ENCODE measurements around the gene ALOX12B. TPM values are rescaled to one million over a fixed set of nuclear protein-coding genes. Genes with fewer than 3 reads are reported as not detected.
A peak's percentile ranks its signal among the peaks of the same experiment; 100 is the strongest.

Gene ALOX12B
- total RNA-seq, 5 donors from 2014 or later (not counting 1 experiment from before 2014, with no cell fraction given), result 0.63 to 1.1 (median 0.81) TPM; not detected in 1

DNA sequence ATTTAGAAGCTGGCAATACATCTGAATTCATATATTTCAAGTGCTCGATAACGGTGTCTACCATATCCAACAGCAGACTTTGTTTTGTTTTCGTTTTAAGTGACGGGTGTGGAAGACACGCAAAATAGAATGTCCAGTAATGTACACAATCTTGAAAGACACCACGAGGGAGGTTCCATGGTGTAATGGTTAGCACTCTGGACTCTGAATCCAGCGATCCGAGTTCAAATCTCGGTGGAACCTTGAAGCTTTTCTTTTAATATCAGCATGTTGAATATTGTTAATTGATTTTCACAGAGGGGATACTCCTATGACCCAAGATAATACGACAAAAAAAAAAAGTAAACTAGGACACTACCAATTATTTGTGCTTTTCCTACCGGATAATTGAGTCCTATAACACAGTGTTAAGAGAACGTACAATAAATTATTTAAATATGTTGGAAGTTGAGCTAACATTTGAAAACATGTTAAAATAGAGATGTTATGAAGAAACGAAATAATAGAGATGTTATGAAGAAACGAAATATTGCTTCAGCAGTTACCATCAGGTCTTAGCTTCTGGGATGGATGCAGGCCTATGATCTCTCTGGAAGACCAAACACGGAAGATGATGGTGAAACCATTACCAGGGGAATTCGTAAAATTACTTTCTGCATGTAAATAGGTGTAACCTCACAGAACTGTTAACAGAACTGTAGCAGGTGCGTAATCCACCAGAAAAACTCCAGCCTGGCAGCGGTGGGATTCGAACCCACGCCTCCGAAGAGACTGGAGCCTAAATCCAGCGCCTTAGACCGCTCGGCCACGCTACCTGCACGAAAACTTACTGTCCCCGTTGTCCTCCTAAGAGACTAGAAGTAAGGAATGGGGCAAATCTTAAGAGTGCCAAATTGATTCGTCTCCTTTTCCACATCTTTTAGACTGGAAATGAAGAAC, 32.3 kb upstream of the ALOX12B start:
- H3K9me3 ChIP-seq, result no peaks in the 10 kb centered on the region
- H3K36me3 Mint-ChIP-seq, result no peaks in the 10 kb centered on the region
- no peaks in the 10 kb centered on the region for H3K36me3 ChIP-seq (ENCODE audit: control insufficient read depth in 2 of 2, extremely low read depth in 1 of 2, insufficient read depth in 1 of 2, low read length in 1 of 2)
- peak overlapping the region; percentile 51 for H3K27ac ChIP-seq (ENCODE audit: low read length)
- DNase-seq (peak; percentile 61 to 95 (median 77)), ATAC-seq (replicated peaks in 1 of 4) (peak; percentile 37 to 61 (median 46))
- H3K4me1 ChIP-seq (ENCODE audit: control insufficient read depth in 1 of 2, extremely low read depth in 1 of 2, insufficient read depth in 2 of 2, low read length in 2 of 2), result peaks cover 52 to 71% of the 10 kb centered on the region in 2 experiments
- peaks cover 63 to 71% (median 69%) of the 10 kb centered on the region in 3 donors for H3K4me1 Mint-ChIP-seq
- no peaks in the 10 kb centered on the region for H3K9me3 Mint-ChIP-seq
- peaks cover 28 to 70% of the 10 kb centered on the region in 2 donors for H3K27me3 Mint-ChIP-seq
- POLR2A ChIA-PET, result interaction anchor here (0.6 to 2.2 kb wide), 11 partner anchors 21 to 1478 kb away, joined by 3 to 12 read pairs (median 4); no protein-coding TSS in a partner anchor
- 0% methylated on average over 6 of the region's 28 CpGs for whole genome bisulfite sequencing (ENCODE audit: insufficient coverage)
- CTCF ChIA-PET, result interaction anchor here (0.5 to 2.7 kb wide), 31 partner anchors 9 to 411 kb away, joined by 3 to 27 read pairs (median 6); partner anchors contain the start of genes BORCS6 (in 1 of the 2), CHD3 (in 1 of the 2), CTC1 (in 1 of the 2) and NDEL1 (in 1 of the 2)
- H3K27me3 ChIP-seq (replicated peaks in 1 of 2; ENCODE audit: control insufficient read depth in 2 of 2, extremely low read depth in 1 of 2, insufficient read depth in 2 of 2, low read length in 1 of 2), result peaks cover 8 to 75% of the 10 kb centered on the region in 2 experiments
- H3K4me3 ChIP-seq (ENCODE audit: control insufficient read depth in 1 of 2, extremely low read depth in 1 of 2, low read length in 1 of 2), result peak overlapping the region; percentile 73 to 99
- H3K27ac Mint-ChIP-seq, result peak overlapping the region; percentile 89
- peak overlapping the region; percentile 83 to 91 (median 88) for H3K4me3 Mint-ChIP-seq

DNA sequence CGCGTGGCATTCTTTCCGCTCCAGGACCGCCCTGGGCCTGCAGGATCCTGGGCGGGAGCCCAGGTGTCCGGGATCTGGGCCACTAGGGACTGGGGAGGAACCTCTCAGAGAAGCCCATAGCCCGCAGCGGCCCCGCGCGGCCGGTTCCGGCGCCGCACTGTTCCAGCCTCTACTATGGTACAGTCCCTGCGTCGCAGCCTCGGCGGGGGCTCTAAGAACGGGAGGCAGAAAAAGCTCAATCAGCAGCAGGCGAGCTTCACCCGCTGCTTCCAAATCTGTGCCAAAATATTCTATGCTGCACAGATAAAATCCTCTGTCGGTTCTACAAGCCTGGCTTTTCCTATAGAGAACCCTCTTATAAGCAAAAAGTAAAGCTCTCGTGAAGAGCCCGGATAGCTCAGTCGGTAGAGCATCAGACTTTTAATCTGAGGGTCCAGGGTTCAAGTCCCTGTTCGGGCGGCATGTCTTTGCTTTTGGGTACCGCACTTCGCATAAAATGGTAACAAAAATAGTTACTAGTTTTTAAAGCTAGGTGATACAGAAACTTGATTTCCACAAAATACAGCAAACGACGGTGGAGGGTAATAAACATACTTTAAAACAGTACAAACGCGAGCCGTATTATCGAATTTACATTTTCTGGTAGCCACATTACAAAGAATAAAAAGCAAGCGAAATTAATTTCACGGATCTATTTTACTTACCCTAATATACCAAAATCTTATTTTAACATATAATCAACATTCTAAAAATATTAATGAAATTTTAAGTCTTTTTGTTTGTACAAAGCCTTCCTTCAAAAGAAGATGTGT, 31.5 kb upstream of the ALOX12B start:
- H3K9me3 Mint-ChIP-seq, result no peaks in the 10 kb centered on the region
- POLR2A ChIA-PET, result interaction anchor here (0.6 to 2.2 kb wide), 10 partner anchors 22 to 1477 kb away, joined by 3 to 12 read pairs (median 3); partner anchors contain the start of gene AURKB (in 1 of the 2)
- CTCF ChIA-PET, result interaction anchor here (0.6 to 2.7 kb wide), 36 partner anchors 8 to 1070 kb away, joined by 3 to 27 read pairs (median 5); partner anchors contain the start of genes BORCS6 (in 1 of the 2), CHD3 (in 1 of the 2), CTC1 (in 1 of the 2) and NDEL1 (in 1 of the 2)

DNA sequence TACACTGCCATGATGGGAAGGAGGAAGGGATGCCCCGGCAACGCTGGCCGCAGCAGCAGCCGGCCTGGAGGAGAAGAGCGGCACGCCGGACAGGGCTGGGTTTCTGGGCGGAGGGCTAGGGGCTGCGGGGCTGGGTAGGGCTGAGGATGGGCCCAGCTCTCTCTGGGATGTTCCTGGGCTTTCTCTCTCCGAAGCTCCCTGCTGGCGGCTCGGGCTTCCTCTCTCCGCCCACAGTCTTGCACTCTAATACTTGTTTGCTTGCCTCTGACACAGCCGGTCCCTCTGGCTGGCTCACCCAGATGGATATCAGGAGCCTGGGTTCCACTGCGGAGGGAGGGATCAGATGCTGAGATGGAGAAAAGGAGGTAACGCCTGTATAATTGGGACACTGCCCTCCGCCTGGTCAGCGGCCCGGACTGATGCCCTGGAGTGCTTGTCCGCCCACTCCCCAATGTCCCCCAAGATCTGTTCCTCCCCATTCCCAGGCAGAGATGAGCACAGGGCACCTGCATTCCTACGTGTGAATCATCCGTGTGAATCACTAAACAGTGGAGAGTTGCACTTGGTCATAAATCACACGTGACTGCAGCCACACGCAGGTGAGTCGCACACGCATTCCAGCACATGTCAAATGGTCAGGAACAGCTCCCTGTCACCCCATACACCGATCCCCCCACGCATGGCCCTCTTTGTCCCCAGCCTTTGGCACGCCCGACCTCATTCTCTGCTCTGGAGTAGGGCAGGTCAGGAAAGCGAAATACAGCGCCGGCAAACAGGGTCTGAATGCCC, 30.7 kb upstream of the ALOX12B start, which contains the start of gene ALOXE3:
ALOXE3 (minus strand) TSS at position 535 of the 789 bp plus-strand sequence; CDS start at position 11, 524 bp downstream.
- H3K4me3 ChIP-seq (ENCODE audit: control insufficient read depth in 1 of 2, extremely low read depth in 1 of 2, low read length in 1 of 2), result peak within 1 kb of the TSS; percentile 73 to 99
- ATAC-seq (replicated peaks in 1 of 4), result peak in 3 of 4 experiments; percentile 1 to 4 (median 3)

More for the DNA sequence above, 31.5 kb upstream of the ALOX12B start:
- peak overlapping the region; percentile 51 for H3K27ac ChIP-seq (ENCODE audit: low read length)
- Mint-ChIP-seq H3K27ac (peak overlapping the region; percentile 95), H3K4me1 (peaks cover 54 to 62% (median 60%) of the 10 kb centered on the region in 3 donors), H3K4me3 (peak overlapping the region; percentile 88 to 91 (median 89)), H3K27me3 (peaks cover 37 to 69% of the 10 kb centered on the region in 2 donors), H3K36me3 (no peaks in the 10 kb centered on the region)
- under 1% methylated on average over 33 of the region's 38 CpGs for WGBS (ENCODE audit: insufficient coverage)
- H3K36me3 ChIP-seq (ENCODE audit: control insufficient read depth in 2 of 2, extremely low read depth in 1 of 2, insufficient read depth in 1 of 2, low read length in 1 of 2), result no peaks in the 10 kb centered on the region
- peaks cover 44 to 62% of the 10 kb centered on the region in 2 experiments for H3K4me1 ChIP-seq (ENCODE audit: control insufficient read depth in 1 of 2, extremely low read depth in 1 of 2, insufficient read depth in 2 of 2, low read length in 2 of 2)
- ATAC-seq (replicated peaks in 1 of 4), result peak; percentile 66 to 77 (median 72)
- peak; percentile 64 to 89 (median 80) for DNase-seq
- peak overlapping the region; percentile 73 to 99 for H3K4me3 ChIP-seq (ENCODE audit: control insufficient read depth in 1 of 2, extremely low read depth in 1 of 2, low read length in 1 of 2)
- no peaks in the 10 kb centered on the region for H3K9me3 ChIP-seq
- peaks cover 8 to 75% of the 10 kb centered on the region in 2 experiments for H3K27me3 ChIP-seq (replicated peaks in 1 of 2; ENCODE audit: control insufficient read depth in 2 of 2, extremely low read depth in 1 of 2, insufficient read depth in 2 of 2, low read length in 1 of 2)

GRCh38 chr17:8117367-8117979, 30.0 kb upstream of the ALOX12B start:
- CTCF ChIA-PET, result interaction anchor here in 1 of 2 donors (0.6 to 0.9 kb wide), 2 partner anchors 43 to 518 kb away, joined by 3 read pairs; no protein-coding TSS in a partner anchor
- Mint-ChIP-seq H3K4me3 (peak overlapping the region; percentile 88 to 91 (median 89)), H3K9me3 (no peaks in the 10 kb centered on the region), H3K36me3 (no peaks in the 10 kb centered on the region), H3K27me3 (peaks cover 34 to 68% of the 10 kb centered on the region in 2 donors), H3K27ac (peak overlapping the region in 1 of 2 donors; percentile 36), H3K4me1 (peaks cover 41 to 47% (median 46%) of the 10 kb centered on the region in 3 donors)
- Histone ChIP-seq H3K9me3 (no peaks in the 10 kb centered on the region), H3K36me3 (ENCODE audit: control insufficient read depth in 2 of 2, extremely low read depth in 1 of 2, insufficient read depth in 1 of 2, low read length in 1 of 2) (no peaks in the 10 kb centered on the region), H3K27ac (ENCODE audit: low read length) (no peak overlapping the region), H3K4me1 (ENCODE audit: control insufficient read depth in 1 of 2, extremely low read depth in 1 of 2, insufficient read depth in 2 of 2, low read length in 2 of 2) (peaks cover 29 to 47% of the 10 kb centered on the region in 2 experiments), H3K27me3 (replicated peaks in 1 of 2; ENCODE audit: control insufficient read depth in 2 of 2, extremely low read depth in 1 of 2, insufficient read depth in 2 of 2, low read length in 1 of 2) (peaks cover 8 to 73% of the 10 kb centered on the region in 2 experiments), H3K4me3 (ENCODE audit: control insufficient read depth in 1 of 2, extremely low read depth in 1 of 2, low read length in 1 of 2) (peak overlapping the region; percentile 73 to 99)
- DNase-seq, result no peak
- POLR2A ChIA-PET, result no interaction called here
- ATAC-seq (replicated peaks in 1 of 4), result no peak
- WGBS (ENCODE audit: insufficient coverage), result 5% methylated on average over 12 of the region's 18 CpGs

More for the DNA sequence above, 30.7 kb upstream of the ALOX12B start, which contains the start of gene ALOXE3:
- H3K9me3 Mint-ChIP-seq, result no peaks in the 10 kb centered on the region
- Histone ChIP-seq H3K27ac (ENCODE audit: low read length) (peak within 1 kb of the TSS; percentile 51), H3K27me3 (replicated peaks in 1 of 2; ENCODE audit: control insufficient read depth in 2 of 2, extremely low read depth in 1 of 2, insufficient read depth in 2 of 2, low read length in 1 of 2) (peaks cover 8 to 75% of the 10 kb centered on the region in 2 experiments), H3K36me3 (ENCODE audit: control insufficient read depth in 2 of 2, extremely low read depth in 1 of 2, insufficient read depth in 1 of 2, low read length in 1 of 2) (no peaks in the 10 kb centered on the region), H3K4me1 (ENCODE audit: control insufficient read depth in 1 of 2, extremely low read depth in 1 of 2, insufficient read depth in 2 of 2, low read length in 2 of 2) (peaks cover 36 to 54% of the 10 kb centered on the region in 2 experiments), H3K9me3 (no peaks in the 10 kb centered on the region)
- WGBS (ENCODE audit: insufficient coverage), result 1% methylated on average over 14 of the region's 33 CpGs
- H3K27me3 Mint-ChIP-seq, result peaks cover 36 to 67% of the 10 kb centered on the region in 2 donors
- H3K4me1 Mint-ChIP-seq, result peaks cover 46 to 54% (median 52%) of the 10 kb centered on the region in 3 donors
- no peaks in the 10 kb centered on the region for H3K36me3 Mint-ChIP-seq
- H3K4me3 Mint-ChIP-seq, result peak within 1 kb of the TSS; percentile 88 to 91 (median 89)
- peak in 3 of 35 experiments; percentile 9 to 48 (median 11) for DNase-seq
- ChIA-PET POLR2A (interaction anchor here (0.5 to 2.2 kb wide), 4 partner anchors 38 to 202 kb away, joined by 3 to 12 read pairs (median 8); partner anchors contain the start of gene AURKB (in 1 of the 2)), CTCF (interaction anchor here (0.6 to 2.7 kb wide), 17 partner anchors 20 to 232 kb away, joined by 3 to 27 read pairs (median 7); partner anchors contain the start of gene SLC25A35 (in 1 of the 2))
- H3K27ac Mint-ChIP-seq, result peak within 1 kb of the TSS; percentile 95

- DNase-seq, result no peak
These were observed 29.3 kb upstream of the ALOX12B start for GRCh38 chr17:8116776-8117175.

More at GRCh38 chr17:8116776-8117175, 29.3 kb upstream of the ALOX12B start:
- Histone ChIP-seq H3K9me3 (no peaks in the 10 kb centered on the region), H3K4me1 (ENCODE audit: control insufficient read depth in 1 of 2, extremely low read depth in 1 of 2, insufficient read depth in 2 of 2, low read length in 2 of 2) (peaks cover 25 to 40% of the 10 kb centered on the region in 2 experiments), H3K36me3 (ENCODE audit: control insufficient read depth in 2 of 2, extremely low read depth in 1 of 2, insufficient read depth in 1 of 2, low read length in 1 of 2) (no peaks in the 10 kb centered on the region), H3K27ac (ENCODE audit: low read length) (no peak overlapping the region), H3K27me3 (replicated peaks in 1 of 2; ENCODE audit: control insufficient read depth in 2 of 2, extremely low read depth in 1 of 2, insufficient read depth in 2 of 2, low read length in 1 of 2) (peaks cover 8 to 73% of the 10 kb centered on the region in 2 experiments), H3K4me3 (ENCODE audit: control insufficient read depth in 1 of 2, extremely low read depth in 1 of 2, low read length in 1 of 2) (no peak overlapping the region)
- WGBS (ENCODE audit: insufficient coverage), result 65% methylated on average over 11 of the region's 18 CpGs
- peaks cover 39 to 44% (median 42%) of the 10 kb centered on the region in 3 donors for H3K4me1 Mint-ChIP-seq
- no peaks in the 10 kb centered on the region for H3K9me3 Mint-ChIP-seq
- ChIA-PET CTCF (interaction anchor here in 1 of 2 donors (0.6 to 0.9 kb wide), 2 partner anchors 42 to 519 kb away, joined by 3 read pairs; no protein-coding TSS in a partner anchor), POLR2A (no interaction called here)
- no peak for ATAC-seq (replicated peaks in 1 of 4)
- H3K4me3 Mint-ChIP-seq, result peak overlapping the region in 2 of 3 donors; percentile 10 to 91
- peaks cover 34 to 69% of the 10 kb centered on the region in 2 donors for H3K27me3 Mint-ChIP-seq
- H3K27ac Mint-ChIP-seq, result no peak overlapping the region
- H3K36me3 Mint-ChIP-seq, result no peaks in the 10 kb centered on the region
